ACC112 (cell line): Measurements from ENCODE around the gene PTPRN2.
"Not testable (repeated sequence)": the region's sequence is repeated elsewhere in the genome, so short reads cannot be mapped to it uniquely, and the experiment has no call there.

Source experiments
- H2AFZ ChIP-seq: fragments of 200-600 bp; sonication (generic); one replicate; pipeline ENCODE4 v1.6.0; 2017; ENCODE audit warnings: antibody characterized with exemption, low read length; ENCODE audit not compliant: unreplicated experiment
- H3K27ac ChIP-seq: fragments of 200-600 bp; sonication (generic); 2 replicates; pipeline ENCODE4 v1.5.1; 2014; ENCODE audit warnings: low read depth, mild to moderate bottlenecking, antibody characterized with exemption, low read length, moderate library complexity
- H3K27me3 ChIP-seq: fragments of 200-600 bp; sonication (generic); 2 replicates; pipeline ENCODE4 v1.6.1; 2014; ENCODE audit warnings: mild to moderate bottlenecking, antibody characterized with exemption, low read length, moderate library complexity, mixed read lengths; ENCODE audit not compliant: insufficient read depth
- H3K36me3 ChIP-seq: fragments of 200-600 bp; sonication (generic); 2 replicates; pipeline ENCODE4 v1.6.1; 2016; ENCODE audit warnings: mild to moderate bottlenecking, antibody characterized with exemption, low read length, moderate library complexity, mixed read lengths; ENCODE audit not compliant: insufficient read depth
- H3K4me1 ChIP-seq: fragments of 200-600 bp; sonication (generic); one replicate; pipeline ENCODE4 v1.6.1; 2016; ENCODE audit warnings: low read length, mixed read lengths; ENCODE audit not compliant: insufficient read depth, unreplicated experiment, control insufficient read depth
- H3K4me3 ChIP-seq: fragments of 200-600 bp; sonication (generic); 2 replicates; pipeline ENCODE4 v1.5.1; 2014; ENCODE audit warnings: mild to moderate bottlenecking, low read depth, low read length
- H3K79me2 ChIP-seq: fragments of 200-600 bp; sonication (generic); one replicate; pipeline ENCODE4 v1.6.0; 2016; ENCODE audit warnings: low read length; ENCODE audit not compliant: control insufficient read depth, unreplicated experiment, insufficient read depth

The PTPRN2 gene

DNA sequence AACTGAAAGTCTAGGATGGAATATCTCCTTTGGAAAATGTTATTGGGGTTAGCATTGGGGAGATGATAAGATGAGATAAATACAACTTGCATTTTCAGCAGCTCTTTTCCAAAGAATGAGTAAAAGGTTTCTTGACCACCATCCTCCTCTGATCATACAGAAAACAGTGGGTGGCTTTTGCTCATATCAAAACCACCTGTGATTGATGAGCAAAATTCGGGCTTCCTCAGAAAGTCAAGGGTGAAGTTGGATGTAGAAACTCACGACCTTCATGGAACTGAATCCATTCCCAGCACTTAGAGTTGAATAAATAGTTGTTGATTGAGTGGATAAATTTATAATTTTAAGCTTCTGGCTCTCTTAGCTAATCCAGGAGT lies 1092.5 kb downstream of the PTPRN2 start:
- Histone ChIP-seq H3K27ac (no peak overlapping the region), H3K4me1 (no peaks in the 10 kb centered on the region), H3K79me2 (no peaks in the 10 kb centered on the region), H3K4me3 (no peak overlapping the region), H2AFZ (no peak overlapping the region), H3K36me3 (no peaks in the 10 kb centered on the region), H3K27me3 (no peaks in the 10 kb centered on the region)

DNA sequence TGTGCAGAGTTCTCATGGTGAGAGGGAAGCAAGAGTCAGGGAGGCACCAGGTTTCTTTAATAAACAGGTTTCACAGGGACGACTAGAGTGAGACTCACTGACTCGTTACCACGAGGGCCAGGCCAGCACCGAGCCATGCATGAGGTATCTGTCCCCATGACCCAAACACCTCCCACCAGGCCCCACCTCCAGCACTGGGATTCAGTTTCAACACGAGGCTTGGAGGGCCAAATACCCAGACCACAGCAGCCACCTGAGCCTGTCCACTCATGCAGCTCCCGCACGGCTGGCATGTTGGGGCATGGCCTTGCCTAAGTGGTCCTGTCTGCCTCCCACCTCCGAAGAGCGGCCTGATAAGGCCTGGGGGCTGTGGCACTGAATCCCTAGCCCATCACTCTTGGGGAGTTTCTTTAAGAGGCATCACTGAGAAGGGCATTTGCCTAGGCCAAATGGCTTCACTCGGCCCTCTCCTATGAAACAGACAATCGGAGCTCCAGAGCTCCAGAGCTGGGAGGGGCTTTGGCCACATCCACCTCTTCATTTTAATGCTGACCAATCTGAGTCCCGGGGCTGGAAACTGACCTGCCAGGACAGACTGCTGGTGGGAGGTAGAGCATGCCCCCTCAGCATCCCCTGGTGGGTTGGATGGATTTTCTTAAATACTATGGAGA lies 1093.0 kb downstream of the PTPRN2 start:
- H3K36me3 ChIP-seq, result no peaks in the 10 kb centered on the region

DNA sequence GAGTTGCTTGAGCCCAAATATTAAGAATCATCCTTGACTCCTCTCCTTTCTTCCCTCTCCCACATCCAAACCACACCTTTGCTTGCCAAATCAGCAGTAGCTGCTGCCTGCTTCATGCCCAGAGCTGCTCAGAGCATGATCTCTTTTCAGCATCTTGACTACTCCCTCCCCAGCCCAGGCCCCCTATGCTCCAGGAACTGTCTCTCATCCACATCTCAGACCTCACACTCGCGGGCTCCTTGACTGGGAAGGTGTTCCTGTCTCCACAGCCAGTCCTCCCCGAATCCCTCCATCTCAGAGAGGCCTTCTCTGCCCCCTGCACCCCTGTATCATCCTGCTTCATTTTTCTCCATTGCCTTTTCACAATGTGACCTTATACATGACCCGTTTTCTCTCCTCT lies 1093.8 kb downstream of the PTPRN2 start:
- no peak overlapping the region for H3K27ac ChIP-seq
- H3K4me3 ChIP-seq, result no peak overlapping the region
- no peaks in the 10 kb centered on the region for H3K79me2 ChIP-seq
- H3K36me3 ChIP-seq, result no peaks in the 10 kb centered on the region
- no peaks in the 10 kb centered on the region for H3K4me1 ChIP-seq
- no peaks in the 10 kb centered on the region for H3K27me3 ChIP-seq
- no peak overlapping the region for H2AFZ ChIP-seq

More for the DNA sequence above, 1093.0 kb downstream of the PTPRN2 start:
- H2AFZ ChIP-seq, result no peak overlapping the region
- H3K79me2 ChIP-seq, result no peaks in the 10 kb centered on the region
- H3K27me3 ChIP-seq, result no peaks in the 10 kb centered on the region
- no peaks in the 10 kb centered on the region for H3K4me1 ChIP-seq
- H3K27ac ChIP-seq, result no peak overlapping the region
- H3K4me3 ChIP-seq, result no peak overlapping the region

DNA sequence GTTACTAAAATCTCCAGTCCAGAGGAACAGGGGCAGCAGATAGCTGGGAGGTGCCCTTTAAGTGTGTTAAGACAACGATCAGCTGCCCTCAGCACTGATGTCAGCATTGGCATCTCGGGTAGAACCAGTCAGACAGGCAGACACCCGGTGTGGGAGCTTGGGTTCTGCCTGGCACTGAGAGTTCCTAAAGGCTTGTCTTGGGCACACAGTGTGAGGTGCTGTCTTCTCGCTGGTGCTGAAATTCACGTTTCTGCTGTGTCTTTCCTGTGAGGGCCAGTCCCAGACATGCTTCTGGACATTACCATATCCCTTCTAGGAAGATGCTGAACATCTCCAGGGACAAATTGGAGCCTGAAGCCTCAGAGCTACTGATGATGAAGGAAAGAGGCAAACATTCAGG lies 1094.6 kb downstream of the PTPRN2 start:
- Histone ChIP-seq H3K36me3 (no peaks in the 10 kb centered on the region), H3K27me3 (no peaks in the 10 kb centered on the region), H3K4me1 (no peaks in the 10 kb centered on the region), H3K27ac (no peak overlapping the region), H3K4me3 (no peak overlapping the region), H2AFZ (no peak overlapping the region), H3K79me2 (no peaks in the 10 kb centered on the region)

DNA sequence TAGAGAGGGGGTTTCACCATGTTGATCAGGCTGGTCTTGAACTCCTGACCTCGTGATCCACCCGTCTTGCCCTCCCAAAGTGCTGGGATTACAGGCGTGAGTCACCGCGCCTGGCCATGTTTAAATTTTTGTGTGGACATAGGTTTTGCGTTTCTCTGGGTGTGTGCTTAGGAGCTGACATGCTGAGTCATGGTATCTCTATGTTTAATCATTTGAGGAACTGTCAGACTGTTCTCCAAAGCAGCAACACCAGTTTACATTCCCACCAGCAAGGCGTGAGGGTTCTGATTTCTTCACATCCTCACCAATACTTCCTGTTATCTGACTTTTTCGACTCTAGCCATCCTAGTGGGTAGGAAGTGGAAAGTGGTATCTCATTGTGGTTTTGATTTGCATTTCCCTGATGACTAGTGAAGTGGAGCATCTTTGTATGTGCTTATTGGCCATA lies 1097.1 kb downstream of the PTPRN2 start:
- no peak overlapping the region for H3K27ac ChIP-seq
- H3K36me3 ChIP-seq, result no peaks in the 10 kb centered on the region
- H3K4me1 ChIP-seq, result no peaks in the 10 kb centered on the region
- H2AFZ ChIP-seq, result no peak overlapping the region
- no peak overlapping the region for H3K4me3 ChIP-seq
- no peaks in the 10 kb centered on the region for H3K79me2 ChIP-seq
- no peaks in the 10 kb centered on the region for H3K27me3 ChIP-seq

DNA sequence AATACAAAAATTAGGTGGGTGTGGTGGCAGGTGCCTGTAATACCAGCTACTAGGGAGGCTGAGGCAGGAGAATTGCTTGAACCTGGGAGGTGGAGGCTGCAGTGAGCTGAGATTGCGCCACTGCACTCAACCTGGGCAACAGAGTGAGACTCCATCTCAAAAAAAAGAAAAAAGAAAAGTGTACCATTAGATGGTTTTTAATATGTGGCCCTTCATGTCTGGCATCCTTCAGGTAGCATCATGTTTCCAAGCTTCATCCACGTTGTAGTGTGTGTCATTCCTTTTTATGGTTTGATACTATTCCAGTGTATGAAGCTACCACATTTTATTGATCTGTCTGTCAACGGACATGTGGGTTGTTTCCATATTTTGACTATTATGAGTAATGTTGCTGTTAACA lies 1097.8 kb downstream of the PTPRN2 start:
- H3K4me3 ChIP-seq, H3K36me3 ChIP-seq, H3K27ac ChIP-seq, H3K79me2 ChIP-seq, H3K27me3 ChIP-seq, H3K4me1 ChIP-seq, H2AFZ ChIP-seq: not testable (repeated sequence)
